ENCODE measurements around the gene PPP2R3C.
"Not testable (repeated sequence)": the region's sequence is repeated elsewhere in the genome, so short reads cannot be mapped to it uniquely, and the experiment has no call there.

PPP2R3C gene

GRCh38 chr14:35121887-35122695, at the start of gene PPP2R3C, which contains the start of gene PRORP:
Gene PPP2R3C (minus strand): TSS chr14:35121990. CDS start chr14:35121959, 31 bp downstream.
Gene PRORP (plus strand): TSS chr14:35122552. CDS start chr14:35123246, 694 bp downstream.
- DNase-seq (ENCODE audit: low read depth), result peak; percentile 83

GRCh38 chr14:35167496-35167895, 45.7 kb upstream of the PPP2R3C start:
- DNase-seq (ENCODE audit: low read depth), result no peak

- no peak for DNase-seq (ENCODE audit: low read depth)
These were observed 43.1 kb upstream of the PPP2R3C start for GRCh38 chr14:35164849-35165248.

- DNase-seq (ENCODE audit: low read depth), result no peak
These were observed 41.6 kb upstream of the PPP2R3C start for GRCh38 chr14:35163384-35163783.

- DNase-seq (ENCODE audit: low read depth), result no peak
These were observed 39.4 kb upstream of the PPP2R3C start for GRCh38 chr14:35161231-35161630.

- DNase-seq (ENCODE audit: low read depth), result peak; percentile 60
These were observed 38.1 kb upstream of the PPP2R3C start for GRCh38 chr14:35159742-35160409.

GRCh38 chr14:35158951-35159653, 37.3 kb upstream of the PPP2R3C start:
- no peak for DNase-seq (ENCODE audit: low read depth)

GRCh38 chr14:35158491-35158890, 36.7 kb upstream of the PPP2R3C start:
- no peak for DNase-seq (ENCODE audit: low read depth)

GRCh38 chr14:35155962-35156361, 34.2 kb upstream of the PPP2R3C start:
- no peak for DNase-seq (ENCODE audit: low read depth)

- DNase-seq (ENCODE audit: low read depth), result no peak
These were observed 32.2 kb upstream of the PPP2R3C start for GRCh38 chr14:35154016-35154415.

GRCh38 chr14:35152531-35152930, 30.7 kb upstream of the PPP2R3C start:
- DNase-seq (ENCODE audit: low read depth), result not testable (repeated sequence)

GRCh38 chr14:35149239-35149638, 27.4 kb upstream of the PPP2R3C start:
- no peak for DNase-seq (ENCODE audit: low read depth)

- no peak for DNase-seq (ENCODE audit: low read depth)
These were observed 25.9 kb upstream of the PPP2R3C start for GRCh38 chr14:35147711-35148110.

- DNase-seq (ENCODE audit: low read depth), result no peak
These were observed 25.4 kb upstream of the PPP2R3C start for GRCh38 chr14:35147186-35147585.

GRCh38 chr14:35146711-35147149, 24.9 kb upstream of the PPP2R3C start:
- DNase-seq (ENCODE audit: low read depth), result no peak

GRCh38 chr14:35144029-35144428, 22.2 kb upstream of the PPP2R3C start:
- DNase-seq (ENCODE audit: low read depth), result no peak

- DNase-seq (ENCODE audit: low read depth), result no peak
These were observed 19.2 kb upstream of the PPP2R3C start for GRCh38 chr14:35140718-35141581.

- DNase-seq (ENCODE audit: low read depth), result no peak
These were observed 16.8 kb upstream of the PPP2R3C start for GRCh38 chr14:35138585-35138984.

GRCh38 chr14:35134329-35135123, 12.7 kb upstream of the PPP2R3C start:
- no peak for DNase-seq (ENCODE audit: low read depth)

GRCh38 chr14:35133542-35134328, 11.9 kb upstream of the PPP2R3C start:
- DNase-seq (ENCODE audit: low read depth), result no peak

Data from GM04503 (cell line).